ENCODE data around the gene MPPED2.

DNA sequence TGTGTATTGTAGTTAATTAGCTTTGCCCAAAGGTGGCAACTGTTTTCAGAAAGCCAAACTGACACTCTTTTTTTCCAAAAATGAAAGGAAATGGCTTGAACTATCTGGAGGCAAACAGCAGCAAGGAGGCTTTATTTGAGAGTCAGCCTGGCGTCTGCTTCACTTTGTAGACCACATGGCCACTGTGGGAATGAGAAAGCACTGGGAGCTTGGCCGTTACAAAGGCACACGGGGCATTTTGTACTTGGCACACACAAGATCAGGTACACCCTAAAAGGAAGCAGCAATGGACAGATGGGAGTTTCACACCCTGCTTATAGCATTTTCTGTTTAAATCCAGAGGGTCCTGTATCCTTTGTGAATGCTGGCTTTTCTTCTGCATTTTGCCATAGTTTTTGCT lies 126.3 kb downstream of the MPPED2 start:
- TF ChIP-seq SP1 (IDR thresholded peaks at IDR 0.05) (no peak), ELF4 (IDR thresholded peaks at IDR 0.05) (no peak)
